Vagina (tissue), 2 donors: ENCODE data around the gene PLEKHA6.

Source experiments
- POLR2A ChIP-seq, 2 donors: fragments of 450-650 bp; IDR thresholded peaks; one replicate each; pipeline ENCODE4 v1.6.1; 2017; ENCODE audit warnings: antibody characterized with exemption in 2 of 2, mild to moderate bottlenecking in 2 of 2, moderate library complexity in 2 of 2
- POLR2AphosphoS5 ChIP-seq, 2 donors: sonication (generic); formaldehyde crosslinking; IDR thresholded peaks; one replicate each; pipeline ENCODE4 v1.9.0; 2017; ENCODE audit warnings: antibody characterized with exemption in 2 of 2, mild to moderate bottlenecking in 2 of 2, low read depth in 1 of 2; ENCODE audit not compliant: insufficient read depth in 1 of 2
- TF ChIP-seq, protein P1 (sequence below), 3 experiments: fragments of 450-650 bp in 2 of 3; fragments of 200-600 bp in 1 of 3; sonication (generic) in 1 of 3; IDR thresholded peaks; one replicate each; pipeline ENCODE4 v1.5.1; 2017 to 2019; ENCODE audit warnings: antibody characterized with exemption in 3 of 3, mild to moderate bottlenecking in 2 of 3, moderate library complexity in 2 of 3

DNA sequence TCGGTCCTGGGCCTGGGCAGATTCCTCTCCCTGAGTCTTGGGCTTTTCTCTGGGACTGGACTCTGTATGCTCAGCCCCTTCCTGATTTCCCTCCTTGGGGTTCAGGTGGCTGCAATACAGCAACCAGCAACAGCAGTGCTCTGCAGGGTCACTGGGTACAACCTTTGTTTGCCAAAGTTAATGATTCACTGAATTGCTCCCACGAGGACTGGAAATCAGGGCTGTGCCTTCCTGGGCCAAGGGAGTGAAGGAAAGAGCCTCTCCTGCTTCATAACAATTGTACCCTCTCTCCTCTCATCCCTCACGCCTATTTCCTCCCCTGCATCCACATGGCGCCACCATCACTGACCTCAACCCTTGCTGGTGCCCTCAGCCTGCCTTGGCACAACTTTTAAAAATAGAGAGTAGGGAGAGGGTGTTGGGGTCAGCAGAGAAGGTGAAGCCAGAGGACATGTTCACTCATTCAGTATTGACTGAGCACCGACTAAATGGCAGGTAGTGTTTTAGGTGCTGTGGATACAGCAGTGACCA is 93.2 kb downstream of the PLEKHA6 start:
- no peak for TF ChIP-seq POLR2AphosphoS5 (IDR thresholded peaks at IDR 0.05; ENCODE audit: insufficient read depth in 1 of 2, low read depth in 1 of 2)
- TF ChIP-seq, protein P1, sequence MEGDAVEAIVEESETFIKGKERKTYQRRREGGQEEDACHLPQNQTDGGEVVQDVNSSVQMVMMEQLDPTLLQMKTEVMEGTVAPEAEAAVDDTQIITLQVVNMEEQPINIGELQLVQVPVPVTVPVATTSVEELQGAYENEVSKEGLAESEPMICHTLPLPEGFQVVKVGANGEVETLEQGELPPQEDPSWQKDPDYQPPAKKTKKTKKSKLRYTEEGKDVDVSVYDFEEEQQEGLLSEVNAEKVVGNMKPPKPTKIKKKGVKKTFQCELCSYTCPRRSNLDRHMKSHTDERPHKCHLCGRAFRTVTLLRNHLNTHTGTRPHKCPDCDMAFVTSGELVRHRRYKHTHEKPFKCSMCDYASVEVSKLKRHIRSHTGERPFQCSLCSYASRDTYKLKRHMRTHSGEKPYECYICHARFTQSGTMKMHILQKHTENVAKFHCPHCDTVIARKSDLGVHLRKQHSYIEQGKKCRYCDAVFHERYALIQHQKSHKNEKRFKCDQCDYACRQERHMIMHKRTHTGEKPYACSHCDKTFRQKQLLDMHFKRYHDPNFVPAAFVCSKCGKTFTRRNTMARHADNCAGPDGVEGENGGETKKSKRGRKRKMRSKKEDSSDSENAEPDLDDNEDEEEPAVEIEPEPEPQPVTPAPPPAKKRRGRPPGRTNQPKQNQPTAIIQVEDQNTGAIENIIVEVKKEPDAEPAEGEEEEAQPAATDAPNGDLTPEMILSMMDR (IDR thresholded peaks at IDR 0.05) = no peak
- no peak for TF ChIP-seq POLR2A (IDR thresholded peaks at IDR 0.05)
